ENCODE data around the gene PDE4B.

The PDE4B gene

DNA sequence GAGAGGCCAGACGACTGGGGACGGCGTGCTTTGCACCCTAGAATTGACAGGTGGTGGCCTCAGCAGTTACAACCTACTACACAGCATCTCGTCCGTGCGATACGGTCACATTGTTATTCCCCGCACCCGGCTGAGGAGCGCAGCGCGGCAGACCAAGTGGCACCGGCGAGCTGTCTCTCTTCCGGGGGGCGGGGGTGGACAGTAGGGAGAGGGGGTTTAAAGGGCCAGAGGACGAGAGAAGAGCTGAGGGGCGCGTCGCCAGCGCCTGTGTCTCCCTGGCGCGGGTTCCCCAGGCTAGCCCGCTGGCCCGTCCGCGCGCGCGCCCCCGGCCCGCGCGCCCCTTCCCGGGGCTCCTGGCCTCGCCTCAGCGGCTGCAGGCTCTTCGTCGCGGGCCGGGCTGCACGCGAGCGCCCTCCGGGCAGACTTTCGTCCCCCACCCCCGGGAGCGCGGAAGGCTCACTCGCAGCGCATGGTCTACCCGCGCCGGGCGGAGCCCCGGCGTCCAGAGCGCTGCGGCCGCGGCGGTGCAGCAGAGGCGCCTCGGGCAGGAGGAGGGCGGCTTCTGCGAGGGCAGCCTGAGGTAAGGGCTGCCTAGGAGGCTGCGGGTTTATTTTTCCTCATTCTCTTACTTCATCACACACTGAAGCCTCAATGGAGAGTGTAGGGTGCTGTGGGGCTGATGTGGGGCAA lies at the start of gene PDE4B:
Gene PDE4B (plus strand): TSS at position 227 of the 690 bp plus-strand sequence.
- DNase-seq: no peak

DNA sequence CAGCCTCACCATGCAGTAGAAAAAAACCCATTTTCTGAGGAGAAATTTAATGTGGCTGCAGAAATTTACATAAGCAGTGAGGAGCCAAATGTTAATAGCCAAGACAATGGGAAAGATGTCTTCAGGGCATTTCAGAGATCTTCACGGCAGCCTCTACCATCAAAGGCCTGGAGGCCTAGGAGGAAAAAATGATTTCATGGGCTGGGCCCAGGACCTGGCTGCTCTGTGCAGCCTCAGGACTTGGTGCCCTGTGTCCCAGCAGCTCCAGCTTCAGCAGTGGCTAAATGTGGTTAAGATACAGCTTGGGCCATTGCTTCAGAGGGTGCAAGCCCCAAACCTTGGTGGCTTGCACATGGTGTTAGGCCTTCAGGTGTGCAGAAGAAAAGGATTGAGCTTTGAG lies 48.0 kb upstream of the PDE4B start:
- DNase-seq: no peak

DNA sequence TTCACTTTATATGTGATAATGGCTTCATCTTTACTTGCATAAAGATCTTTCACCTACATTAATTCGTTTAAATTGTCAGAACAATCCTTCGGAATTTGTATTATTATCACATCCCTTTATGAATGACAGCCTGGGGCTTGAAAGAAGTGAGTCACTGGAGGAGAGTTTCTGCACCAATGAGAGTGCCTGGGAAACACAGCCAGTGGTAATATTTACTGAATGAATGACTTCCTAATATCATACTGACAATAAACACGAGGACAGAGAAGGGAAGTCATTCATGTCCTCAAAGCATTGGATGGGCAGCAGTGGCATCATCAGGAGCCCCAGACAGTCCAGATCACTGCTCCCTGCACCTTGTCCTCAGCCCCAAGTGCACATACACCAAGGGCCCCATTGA lies 40.7 kb upstream of the PDE4B start:
- no peak for DNase-seq

DNA sequence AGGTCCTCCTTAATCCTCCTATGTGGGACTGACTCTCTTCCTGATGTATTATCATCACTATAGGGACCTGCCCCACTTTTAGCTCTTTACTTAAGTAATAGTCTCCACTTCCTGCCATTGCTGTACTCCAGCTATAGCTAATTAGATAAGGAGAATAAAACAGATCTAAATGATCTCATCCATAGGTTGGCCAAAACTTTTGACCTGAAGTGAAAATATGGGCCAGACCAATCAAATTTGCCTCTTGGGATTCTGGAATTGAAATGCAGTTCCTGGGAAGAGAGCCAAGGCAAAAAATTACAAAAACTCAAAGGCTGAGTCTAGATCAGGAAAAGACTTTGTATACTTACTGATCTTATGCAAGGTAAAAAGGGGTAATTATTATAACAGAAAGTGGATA lies 36.1 kb upstream of the PDE4B start:
- DNase-seq: no peak

DNA sequence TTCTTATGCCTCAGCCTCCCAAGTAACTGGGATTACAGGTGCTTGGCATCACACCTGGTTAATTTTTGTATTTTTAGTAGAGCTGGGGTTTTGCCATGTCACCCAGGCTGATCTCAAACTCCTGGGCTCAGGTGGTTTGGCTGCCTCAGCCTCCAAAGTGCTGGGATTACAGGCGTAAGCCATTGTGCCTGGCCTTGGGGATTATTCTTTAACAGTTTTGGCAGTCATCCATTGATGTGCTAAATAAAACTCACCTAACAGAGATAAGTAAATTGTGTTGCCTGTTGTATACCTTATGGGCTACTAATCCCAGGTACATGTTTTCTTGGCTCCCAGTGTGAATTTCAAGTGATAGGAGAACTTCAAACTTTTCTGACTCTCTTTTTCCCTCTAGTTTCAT lies 35.2 kb upstream of the PDE4B start:
- DNase-seq: no peak

DNA sequence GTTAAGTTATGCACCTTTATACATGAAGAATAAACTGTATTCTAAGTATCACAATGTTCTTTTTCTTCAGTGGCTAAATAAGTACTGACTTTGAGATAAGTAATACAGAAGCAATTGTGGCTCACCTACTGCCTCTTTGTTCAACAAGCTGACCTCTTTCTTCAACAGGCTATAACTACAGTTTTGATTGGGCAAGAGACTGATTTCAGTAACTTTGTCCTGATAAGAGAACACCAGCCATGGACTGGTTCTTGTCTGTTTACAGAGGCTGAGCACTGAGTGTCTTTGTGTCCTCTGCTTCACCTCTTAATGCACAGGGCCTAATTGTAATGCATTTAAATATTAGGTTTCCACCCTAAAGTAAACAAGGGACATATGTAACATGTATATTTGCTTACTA lies 34.6 kb upstream of the PDE4B start:
- no peak for DNase-seq

DNA sequence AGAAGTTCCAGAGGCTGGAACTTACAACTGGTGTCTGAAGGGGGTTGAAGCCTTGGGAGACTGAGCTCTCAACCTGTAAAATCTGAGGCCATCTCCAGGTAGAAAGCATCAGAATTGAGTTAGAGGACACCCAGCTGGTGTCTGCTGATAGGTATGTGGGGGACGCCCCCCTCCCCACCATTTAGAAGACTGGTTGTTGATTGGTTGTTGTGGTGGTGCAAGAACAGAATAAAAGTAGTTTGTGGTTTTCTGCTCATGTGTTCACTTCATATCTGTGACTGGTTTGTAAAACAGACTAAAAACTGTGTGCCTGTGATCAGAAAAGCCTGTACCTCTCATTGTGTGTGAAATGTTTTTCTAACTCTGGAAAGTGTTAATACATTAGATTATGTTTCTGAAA lies 33.2 kb upstream of the PDE4B start:
- DNase-seq: no peak

DNA sequence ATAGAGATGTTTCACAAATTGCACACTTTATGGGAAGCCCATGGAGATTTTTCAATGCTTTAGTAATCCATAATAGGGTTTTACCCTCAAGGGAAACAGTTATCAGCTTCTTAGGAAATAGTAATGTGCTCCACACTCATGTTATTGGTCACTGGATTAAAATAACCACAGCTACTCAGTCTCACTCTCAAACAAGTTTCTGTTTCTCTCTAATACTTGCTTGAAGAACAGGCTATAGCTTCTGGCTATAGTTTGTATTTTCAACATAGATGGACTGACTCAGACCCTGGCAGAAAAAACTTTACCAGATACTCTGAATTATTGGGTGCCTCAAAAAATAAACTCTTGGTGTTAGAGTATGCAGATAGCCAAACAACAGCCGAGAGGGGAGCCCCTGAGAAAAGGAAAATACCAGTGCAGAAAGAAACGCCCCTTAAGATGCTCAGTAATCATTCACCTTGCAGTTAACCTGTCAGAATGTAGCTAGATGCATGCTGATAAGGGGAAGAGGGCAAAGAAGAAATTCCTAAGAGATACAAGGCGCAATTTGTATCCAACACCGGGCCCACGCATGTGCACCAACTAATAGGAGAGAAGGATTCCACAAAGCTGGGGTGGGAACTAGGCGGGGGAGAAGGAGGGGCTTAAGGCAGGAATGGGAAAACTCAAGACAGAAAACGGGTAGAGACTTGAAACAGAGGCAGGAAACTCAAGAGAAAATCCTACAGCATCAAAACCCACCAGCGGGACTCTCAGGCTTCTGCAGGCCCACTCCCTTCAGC lies 30.4 kb upstream of the PDE4B start:
- DNase-seq: no peak

DNA sequence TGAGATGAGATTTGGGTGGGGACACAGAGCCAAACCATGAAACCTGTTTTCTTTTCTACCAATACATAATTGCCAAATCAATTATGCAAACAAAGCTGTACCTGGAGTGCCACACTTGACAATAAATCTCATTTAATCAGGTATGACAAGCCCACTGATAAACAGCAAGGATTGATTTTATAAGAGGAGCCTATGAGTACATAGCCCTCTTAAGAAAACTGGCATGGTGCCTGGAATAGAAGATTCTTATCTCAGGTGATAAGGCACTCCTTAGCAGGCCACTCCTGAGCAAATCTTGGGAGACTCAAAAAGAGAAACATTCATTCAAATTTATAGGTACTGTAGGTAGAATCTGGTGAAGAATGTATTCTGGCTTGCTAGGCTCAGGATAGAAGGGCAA lies 28.6 kb upstream of the PDE4B start:
- DNase-seq: no peak

DNA sequence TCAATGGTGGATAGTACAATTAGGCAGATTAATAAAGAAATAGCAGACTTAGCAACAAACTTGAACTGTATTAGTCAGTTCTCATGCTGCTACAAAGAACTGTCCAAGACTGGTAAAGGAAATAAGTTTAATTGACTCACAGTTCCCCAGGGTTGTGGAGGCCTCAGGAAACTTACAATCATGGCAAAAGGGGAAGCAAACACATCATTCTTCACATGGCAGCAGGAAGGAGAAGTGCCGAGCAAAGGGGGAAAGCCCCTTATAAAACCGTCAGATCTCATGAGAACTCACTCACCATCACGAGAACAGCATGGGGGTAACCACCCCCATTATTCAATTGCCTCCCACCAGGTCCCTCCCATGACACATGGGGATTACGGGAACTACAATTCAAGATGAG lies 27.1 kb upstream of the PDE4B start:
- no peak for DNase-seq

DNA sequence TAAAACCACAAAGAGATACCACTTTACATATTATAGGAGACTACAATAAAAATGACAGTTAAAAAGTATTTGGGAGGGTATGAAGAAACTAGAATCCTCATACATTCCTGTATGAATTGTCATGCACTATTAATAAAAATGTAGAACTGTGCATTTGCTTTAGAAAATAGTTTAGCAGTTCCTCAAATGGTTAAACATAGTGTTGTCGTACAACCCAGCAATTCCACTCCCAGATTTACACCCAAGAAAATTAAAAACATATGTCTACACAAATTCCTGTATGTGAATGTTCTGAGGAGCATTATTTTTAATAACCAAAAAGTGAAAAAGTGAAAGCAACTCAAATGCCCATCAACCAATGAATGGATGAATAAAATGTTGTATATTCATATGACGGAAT lies 23.1 kb upstream of the PDE4B start:
- no peak for DNase-seq

DNA sequence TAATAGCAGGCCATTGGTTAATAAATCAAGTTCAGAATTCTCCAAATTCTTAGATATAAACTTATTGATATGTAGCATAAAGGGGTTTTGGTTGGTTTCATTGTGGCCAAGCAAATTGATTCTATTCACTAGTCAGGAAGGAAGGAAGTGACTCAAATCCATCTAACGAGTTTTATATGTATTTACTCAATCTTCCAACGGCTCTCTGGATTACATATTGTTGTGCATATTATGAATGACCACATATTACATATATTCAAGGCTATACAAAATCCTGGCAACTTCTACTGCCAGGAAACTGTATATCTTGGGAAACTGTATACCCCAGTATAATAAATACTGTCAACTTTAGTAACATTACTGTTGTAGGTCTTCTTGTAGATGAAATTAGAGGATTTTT lies 20.1 kb upstream of the PDE4B start:
- DNase-seq: no peak

DNA sequence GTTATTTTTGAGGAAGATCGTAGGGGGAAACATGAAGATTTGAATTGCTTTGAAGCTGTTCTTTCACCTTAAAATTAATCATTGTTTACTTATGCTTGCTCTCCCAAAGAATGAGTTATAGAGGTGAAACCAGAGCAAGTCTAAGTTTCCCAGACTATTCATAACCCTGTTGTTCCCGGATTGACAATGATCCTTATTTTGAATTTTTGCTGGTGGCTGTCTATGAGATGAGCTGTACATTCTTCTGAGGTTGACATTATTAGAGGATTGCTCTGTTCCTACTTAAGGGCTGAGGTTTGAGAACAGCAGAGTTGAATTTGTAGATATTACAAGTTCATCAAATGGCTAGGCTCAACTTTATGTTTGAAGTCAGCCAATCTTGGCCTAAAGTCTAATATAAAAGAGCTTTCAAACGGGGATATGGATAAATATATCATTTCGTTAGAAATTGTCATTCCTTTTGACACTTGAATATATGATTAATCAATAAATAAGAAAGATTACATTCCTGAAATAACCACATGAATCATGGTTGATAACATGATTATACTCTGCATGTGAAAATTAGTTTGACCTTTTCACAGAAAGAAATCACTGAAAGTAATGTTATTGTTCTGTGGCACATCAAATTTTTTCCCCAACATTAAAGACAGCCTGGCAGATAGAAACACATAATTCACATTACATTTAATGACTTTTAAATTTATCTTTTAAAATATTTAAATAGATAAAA lies 19.1 kb upstream of the PDE4B start:
- DNase-seq: no peak

DNA sequence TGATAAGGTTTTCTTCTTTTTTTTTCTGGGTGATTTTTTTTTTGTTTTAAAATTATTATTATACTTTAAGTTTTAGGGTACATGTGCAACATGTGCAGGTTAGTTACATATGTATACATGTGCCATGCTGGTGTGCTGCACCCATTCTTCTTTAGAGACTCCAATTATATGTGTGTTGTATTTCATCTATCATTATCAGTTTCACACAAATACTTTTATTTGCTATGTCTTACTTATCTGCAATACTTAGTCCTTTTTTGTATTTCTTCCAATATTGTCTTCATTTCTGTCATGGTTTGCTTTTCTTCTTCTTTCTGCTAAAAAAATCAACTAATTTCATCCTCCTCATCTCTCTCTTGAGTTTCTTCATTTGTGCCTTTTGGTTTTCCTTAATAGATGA lies 3.9 kb upstream of the PDE4B start:
- DNase-seq: no peak

DNA sequence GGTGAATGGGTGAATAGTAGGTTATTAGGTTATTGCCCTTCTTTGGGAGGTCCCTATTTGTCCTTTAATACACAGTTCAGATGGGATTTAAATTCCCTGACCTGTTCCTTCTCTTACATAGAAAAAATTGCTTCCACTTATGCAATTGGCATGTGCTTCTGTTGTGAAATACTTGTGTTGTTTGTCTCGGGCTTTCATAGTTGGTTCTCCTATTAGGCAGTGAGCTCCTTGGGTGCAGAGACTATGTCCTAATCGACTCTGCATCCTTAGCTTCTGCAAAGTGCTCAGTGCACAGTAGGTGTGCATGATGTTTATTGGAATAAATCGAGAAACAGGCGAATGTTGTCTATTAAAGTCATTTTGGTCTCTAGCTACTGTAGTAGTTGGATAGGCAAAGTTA lies 1.3 kb upstream of the PDE4B start:
- no peak for DNase-seq

DNA sequence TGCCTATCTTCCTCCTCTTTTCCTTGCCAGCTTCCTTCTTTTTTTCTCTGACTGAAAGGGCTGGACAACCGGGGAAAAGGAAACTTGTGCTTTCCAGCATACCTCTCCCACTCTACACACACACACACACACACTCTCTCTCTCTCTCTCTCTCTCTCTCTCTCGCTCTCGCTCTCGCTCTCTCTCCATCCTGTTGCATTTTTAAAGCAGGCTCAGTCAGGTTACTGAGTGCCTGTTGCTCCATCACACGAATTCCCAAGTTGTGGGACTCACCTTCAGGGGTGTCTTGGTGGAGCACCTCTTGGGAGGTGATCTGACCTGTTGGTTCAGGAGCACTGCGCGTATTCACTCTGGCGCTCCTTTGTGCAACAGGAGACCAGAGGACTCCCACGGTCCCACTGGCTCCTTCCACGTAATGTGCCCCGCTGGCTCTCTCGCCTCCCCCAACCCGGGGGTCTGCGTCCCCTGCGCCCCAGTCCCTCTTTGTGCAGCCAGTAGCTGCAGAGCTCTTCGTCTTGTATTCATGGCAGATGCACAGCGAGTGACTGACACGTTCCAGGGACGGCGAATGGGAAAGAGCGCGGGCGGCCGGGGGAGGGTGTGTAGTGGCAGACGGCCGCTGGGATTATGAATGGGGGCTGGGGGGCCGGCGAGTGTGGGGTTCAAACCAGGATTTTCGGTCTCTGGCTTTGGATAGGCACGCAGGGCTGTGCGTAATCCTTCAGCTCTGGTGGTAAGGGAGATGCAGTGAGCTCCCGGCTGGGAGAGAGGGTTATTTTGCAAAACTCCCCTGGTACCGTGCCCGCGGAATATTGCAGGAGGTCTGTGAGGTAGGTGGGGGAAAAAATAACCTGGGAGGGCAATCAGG lies 660 bp upstream of the PDE4B start:
- no peak for DNase-seq

DNA sequence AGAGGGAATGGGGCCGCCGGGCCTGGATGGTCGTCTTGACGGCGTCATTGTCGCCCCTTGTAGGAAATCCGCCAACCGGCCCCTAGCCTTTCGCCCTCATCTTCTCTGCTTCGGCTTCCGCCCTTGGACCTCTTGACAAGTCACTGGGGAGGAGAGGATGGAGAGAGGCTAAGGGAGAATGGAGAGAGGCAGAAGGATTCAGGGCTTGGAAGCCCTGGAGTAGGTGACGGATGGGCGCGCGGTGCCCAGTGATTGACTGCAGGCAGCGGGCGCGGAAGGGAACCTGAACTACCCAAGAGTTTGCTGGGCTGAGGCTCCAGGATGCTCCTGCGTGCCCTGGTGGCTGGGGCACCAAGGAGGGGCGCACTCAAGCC lies 651 bp downstream of the PDE4B start:
- no peak for DNase-seq

DNA sequence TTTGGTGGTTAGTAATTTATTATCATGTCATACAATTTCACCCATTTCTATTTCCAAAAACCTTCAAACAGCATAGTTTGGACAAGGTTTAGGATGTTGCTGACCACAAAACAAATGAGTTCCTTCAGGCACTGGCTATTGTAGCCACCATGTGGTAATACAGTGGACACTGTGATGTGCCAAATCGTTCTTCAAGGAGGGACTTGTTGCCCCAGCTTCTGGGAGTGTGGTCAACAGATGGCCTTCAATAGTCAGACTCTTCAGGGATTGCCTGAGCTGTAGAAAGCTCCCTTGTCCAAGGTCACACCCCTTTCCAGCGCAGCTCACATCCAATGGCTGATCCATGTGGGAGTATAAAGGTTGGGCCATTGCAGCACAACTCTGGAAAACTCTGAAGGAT lies 2.6 kb downstream of the PDE4B start:
- DNase-seq: no peak

DNA sequence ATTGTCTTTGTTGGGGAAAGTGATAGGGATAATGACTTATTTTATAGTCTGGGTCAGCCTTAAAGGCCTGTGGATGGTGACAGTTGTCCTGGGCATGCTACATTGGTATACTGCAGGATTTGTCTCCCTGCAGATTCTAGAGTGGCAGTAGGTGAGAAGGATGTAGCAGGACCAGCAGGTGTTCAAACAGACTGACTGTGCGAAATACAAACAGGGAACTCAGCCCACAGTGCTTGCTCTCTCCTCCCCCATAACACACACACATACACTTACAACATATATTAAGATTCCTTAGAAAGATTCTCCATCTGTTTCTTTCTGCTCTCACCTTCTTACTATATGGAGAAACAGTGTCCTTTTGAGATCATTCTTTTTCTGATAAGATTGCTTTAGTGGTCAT lies 6.9 kb downstream of the PDE4B start:
- no peak for DNase-seq

DNA sequence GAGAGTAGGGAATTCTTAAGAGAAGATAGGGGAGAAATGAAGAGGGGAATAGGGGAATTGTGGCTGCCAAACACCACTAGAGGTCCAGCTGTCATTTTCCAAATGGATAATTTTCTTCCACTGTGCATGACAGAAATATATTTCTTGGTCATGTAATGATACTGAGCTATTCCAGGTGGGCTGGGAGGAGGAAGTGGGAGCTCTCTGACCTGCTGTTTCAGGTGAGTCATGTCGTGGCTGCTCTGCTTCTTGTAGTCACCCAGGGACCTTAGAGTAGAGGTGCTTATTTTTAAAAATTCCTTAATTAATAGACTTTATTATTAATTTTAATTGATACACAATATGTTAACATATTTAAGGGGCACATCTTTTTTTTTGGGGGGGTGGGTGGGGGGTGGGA lies 11.9 kb downstream of the PDE4B start:
- peak; percentile 21 for DNase-seq

DNA sequence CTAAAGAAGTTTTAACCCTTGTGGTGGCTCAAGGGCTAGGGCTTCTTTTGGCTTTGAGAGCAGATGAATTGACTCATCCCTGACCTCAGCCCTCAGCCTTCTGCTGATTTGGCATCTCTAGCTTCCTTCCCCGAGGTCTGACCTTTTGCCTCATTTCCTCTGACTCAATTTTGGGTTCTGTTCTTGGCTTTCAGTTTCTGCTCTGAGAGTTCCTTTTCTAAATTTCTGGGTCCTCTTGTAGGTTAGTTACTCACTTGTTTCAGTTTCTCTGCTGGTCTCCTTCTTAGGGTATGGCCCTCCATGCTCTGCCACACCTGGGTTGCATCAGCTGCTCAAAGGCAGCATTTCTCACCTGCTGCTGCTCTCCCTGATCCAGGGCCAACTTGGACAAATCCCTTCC lies 19.4 kb downstream of the PDE4B start:
- DNase-seq: no peak

DNA sequence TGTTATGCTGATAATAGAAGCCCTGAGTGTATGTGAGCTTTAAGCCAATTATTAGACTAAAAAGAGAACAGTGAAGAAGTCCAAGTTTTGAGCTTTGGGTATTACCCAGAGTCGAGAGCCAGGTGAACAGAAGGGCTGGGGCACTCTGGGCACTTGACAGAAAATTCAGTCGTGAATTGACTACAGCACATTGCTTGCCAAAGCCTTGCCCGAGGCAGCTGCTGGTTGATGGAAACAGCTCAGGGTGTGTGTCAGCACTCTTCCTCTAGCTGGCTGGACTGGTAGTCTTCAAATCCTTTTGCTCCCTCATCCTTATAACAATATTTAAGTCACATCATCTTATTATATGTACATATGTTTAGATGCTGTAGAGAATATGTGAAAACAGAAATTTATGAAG lies 21.3 kb downstream of the PDE4B start:
- DNase-seq: peak; percentile 76

DNA sequence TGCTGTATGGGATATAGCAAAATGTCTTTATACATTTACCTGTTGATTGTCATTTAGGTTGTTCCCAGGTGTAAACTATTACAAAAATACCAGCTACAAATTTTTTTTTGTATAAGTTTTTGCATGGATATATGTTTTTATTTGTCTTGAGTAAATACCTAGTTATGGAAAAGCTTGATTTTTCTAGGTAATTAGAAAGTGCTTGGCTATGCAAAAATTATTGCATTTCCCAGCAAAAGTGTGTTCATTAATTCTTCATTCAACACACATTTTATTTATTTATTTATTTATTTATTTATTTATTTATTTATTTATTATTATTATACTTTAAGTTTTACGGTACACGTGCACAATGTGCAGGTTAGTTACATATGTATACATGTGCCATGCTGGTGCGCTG lies 22.1 kb downstream of the PDE4B start:
- no peak for DNase-seq

Data from NCI-H1694 (cell line).